HAP-1 (cell line): ENCODE results near the gene BLOC1S5.
A peak's percentile ranks its signal among the peaks of the same experiment; 100 is the strongest.

Experiments used
- DNase-seq, 2 experiments: peaks; one replicate each; pipeline ENCODE4 v3.0.0-alpha.2; 2016 to 2020; ENCODE audit warnings: low spot score in 2 of 2
- H3K27me3 ChIP-seq: fragments of 250-450 bp; sonication (Bioruptor Pico); 2 replicates; pipeline ENCODE4 v1.5.1; 2020; ENCODE audit warnings: low read depth, mild to moderate bottlenecking, moderate library complexity
- H3K36me3 ChIP-seq: fragments of 250-450 bp; sonication (Bioruptor Pico); replicated peaks from 2 replicates; pipeline ENCODE4 v1.5.1; 2020; ENCODE audit warnings: mild to moderate bottlenecking
- H3K4me1 ChIP-seq: fragments of 250-450 bp; sonication (Bioruptor Pico); 2 replicates; pipeline ENCODE4 v1.5.1; 2020; ENCODE audit warnings: mild to moderate bottlenecking
- H3K4me3 ChIP-seq: fragments of 250-450 bp; sonication (Bioruptor Pico); 2 replicates; pipeline ENCODE4 v1.5.1; 2020; ENCODE audit warnings: mild to moderate bottlenecking, moderate library complexity
- H3K9me3 ChIP-seq: fragments of 250-450 bp; sonication (Bioruptor Pico); 2 replicates; pipeline ENCODE4 v1.5.1; 2020; ENCODE audit warnings: mild to moderate bottlenecking, moderate library complexity
- in situ Hi-C: fragments of 300-500 bp; cut with MboI; formaldehyde crosslinking; loops from 3 replicates; pipeline ENCODE4 v1.14.3; 2020; ENCODE audit warnings: low sequenced_read_pairs, inconsistent platforms, mixed read lengths

Gene BLOC1S5, protein sequence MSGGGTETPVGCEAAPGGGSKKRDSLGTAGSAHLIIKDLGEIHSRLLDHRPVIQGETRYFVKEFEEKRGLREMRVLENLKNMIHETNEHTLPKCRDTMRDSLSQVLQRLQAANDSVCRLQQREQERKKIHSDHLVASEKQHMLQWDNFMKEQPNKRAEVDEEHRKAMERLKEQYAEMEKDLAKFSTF

DNA sequence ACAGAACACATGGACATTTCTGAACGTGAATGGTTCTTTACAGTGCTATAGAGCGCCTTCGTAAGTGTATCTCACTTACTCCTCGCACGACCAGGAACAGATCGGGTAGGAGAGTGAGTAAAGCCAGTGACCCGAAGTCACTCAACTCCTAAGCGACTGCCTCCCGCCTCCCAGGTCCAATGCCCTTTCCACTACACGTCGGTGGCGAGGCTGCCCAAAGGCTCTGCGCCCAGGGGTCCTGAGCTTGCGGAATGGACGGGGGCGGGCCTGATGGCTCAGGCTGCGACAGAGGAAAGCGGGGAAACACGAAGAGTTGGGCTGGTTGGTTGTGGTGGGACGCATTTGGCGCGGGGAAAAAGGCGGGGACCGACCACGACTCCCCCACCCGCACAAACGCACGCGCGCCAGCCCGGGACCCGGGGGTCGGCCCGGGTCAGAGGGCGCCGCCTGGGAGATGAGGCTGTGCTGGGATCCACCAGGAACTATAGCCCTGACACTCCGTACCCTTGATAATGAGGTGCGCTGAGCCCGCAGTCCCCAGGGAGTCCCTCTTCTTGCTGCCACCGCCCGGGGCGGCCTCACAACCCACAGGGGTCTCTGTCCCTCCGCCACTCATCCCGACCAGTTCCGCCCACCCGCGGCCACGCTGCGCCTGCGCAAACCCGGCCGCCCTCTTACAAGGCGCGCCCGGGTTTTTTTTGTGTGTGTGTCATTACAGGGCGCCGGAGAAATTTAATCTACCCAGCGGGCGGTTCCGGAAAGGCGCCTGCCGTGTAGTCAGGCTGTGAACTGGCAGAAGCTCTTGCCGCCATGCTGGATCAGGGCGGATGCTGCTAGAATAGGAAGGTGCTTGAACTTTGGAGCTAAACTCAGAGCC lies at the start of gene BLOC1S5:
TSS of gene BLOC1S5 (minus strand) at position 629 of the 877 bp plus-strand sequence. CDS start at position 616, 13 bp downstream.
- Histone ChIP-seq H3K27me3 (no peaks in the 10 kb centered on the region), H3K9me3 (no peaks in the 10 kb centered on the region), H3K4me1 (peaks cover 15% of the 10 kb centered on the region), H3K36me3 (no peaks in the 10 kb centered on the region; the same call in 1 of the 2 replicates), H3K4me3 (peak within 1 kb of the TSS; percentile 80)
- in situ Hi-C loops, result no loop called here
- DNase-seq, result peak; percentile 92 to 97

DNA sequence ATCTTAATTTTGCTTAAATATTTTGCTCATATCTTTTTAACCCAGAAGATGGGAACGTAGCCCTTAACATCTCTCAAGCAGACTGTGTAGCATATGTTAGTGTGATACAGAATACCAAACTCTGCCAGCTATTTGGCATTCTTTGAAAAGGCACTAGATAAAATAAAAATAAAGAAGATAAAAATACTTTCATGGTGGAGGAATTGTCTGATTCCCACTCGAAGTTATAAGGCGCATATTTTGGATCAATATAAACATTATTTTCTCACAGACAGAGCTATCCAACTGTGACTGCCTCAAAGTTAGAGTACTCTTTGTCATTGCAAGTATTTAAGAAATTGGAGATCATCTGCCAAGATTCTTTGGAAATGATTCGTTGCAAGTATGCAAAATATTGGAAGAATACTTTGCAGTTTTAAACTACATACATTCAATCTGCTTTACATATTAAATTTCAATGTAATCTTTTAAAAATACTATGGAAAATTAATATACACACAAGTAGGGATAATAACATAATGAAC lies 49.0 kb upstream of the BLOC1S5 start:
- in situ Hi-C loops, result no loop called here
- H3K27me3 ChIP-seq, result peaks cover 8% of the 10 kb centered on the region; the same call in 1 of the 2 replicates
- no peaks in the 10 kb centered on the region for H3K9me3 ChIP-seq
- no peak overlapping the region for H3K4me3 ChIP-seq
- H3K36me3 ChIP-seq, result no peaks in the 10 kb centered on the region
- DNase-seq, result no peak
- H3K4me1 ChIP-seq, result no peaks in the 10 kb centered on the region

DNA sequence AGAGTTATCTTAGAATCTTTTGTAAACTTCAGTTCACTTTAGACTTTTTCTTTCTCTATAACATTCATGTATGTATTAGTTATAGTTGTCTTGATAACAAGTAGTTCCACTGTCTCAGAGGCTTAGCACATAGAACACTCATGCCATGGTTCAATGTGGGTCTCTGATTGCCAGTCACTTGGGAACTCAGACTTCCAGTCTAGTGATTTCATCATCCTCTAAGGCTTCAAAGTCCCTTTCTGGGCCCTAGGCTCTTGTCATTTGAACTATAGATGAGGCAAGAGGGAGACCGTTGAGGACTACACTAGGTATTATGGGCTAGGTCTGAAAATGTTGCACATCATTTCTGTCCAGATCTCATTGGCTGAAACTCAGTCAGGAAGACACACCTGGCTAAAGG lies 46.5 kb upstream of the BLOC1S5 start:
- DNase-seq, result no peak
- no peaks in the 10 kb centered on the region for H3K36me3 ChIP-seq
- in situ Hi-C loops, result no loop called here
- H3K9me3 ChIP-seq, result no peaks in the 10 kb centered on the region
- H3K4me3 ChIP-seq, result no peak overlapping the region
- peaks cover 12% of the 10 kb centered on the region; the same call in 1 of the 2 replicates for H3K27me3 ChIP-seq
- no peaks in the 10 kb centered on the region for H3K4me1 ChIP-seq

DNA sequence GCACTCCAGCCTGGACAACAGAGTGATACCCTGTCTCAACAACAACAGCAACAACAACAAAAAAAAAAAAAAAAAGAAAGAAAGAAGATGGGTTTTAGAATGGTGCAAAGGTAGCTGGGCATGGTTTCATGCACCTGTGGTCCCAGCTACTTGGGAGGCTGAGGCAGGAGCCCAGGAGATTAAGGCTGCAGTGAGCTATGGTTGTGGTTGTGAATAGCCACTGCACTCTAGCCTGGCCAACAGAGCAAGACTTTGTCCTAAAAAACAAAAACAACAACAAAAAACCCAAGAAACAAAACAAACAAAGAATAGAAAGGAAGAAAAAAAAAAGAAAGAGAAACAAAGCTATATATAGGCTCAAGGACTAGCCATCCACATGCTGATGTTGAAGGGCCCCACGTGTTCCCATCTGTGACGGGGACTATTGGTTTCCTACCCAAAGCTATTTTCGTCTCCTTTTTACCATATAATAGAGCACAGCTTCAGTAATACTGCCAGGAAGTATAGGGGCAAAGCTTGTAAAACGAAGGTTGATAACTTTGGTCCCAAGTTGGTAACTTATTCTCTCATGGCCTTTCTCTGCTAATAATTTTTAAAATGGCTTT lies 46.0 kb upstream of the BLOC1S5 start:
- no peak for DNase-seq
- H3K27me3 ChIP-seq, result peaks cover 12% of the 10 kb centered on the region; the same call in 1 of the 2 replicates
- in situ Hi-C loops, result no loop called here
- H3K36me3 ChIP-seq, result no peaks in the 10 kb centered on the region
- H3K9me3 ChIP-seq, result no peaks in the 10 kb centered on the region
- no peaks in the 10 kb centered on the region for H3K4me1 ChIP-seq
- H3K4me3 ChIP-seq, result no peak overlapping the region

DNA sequence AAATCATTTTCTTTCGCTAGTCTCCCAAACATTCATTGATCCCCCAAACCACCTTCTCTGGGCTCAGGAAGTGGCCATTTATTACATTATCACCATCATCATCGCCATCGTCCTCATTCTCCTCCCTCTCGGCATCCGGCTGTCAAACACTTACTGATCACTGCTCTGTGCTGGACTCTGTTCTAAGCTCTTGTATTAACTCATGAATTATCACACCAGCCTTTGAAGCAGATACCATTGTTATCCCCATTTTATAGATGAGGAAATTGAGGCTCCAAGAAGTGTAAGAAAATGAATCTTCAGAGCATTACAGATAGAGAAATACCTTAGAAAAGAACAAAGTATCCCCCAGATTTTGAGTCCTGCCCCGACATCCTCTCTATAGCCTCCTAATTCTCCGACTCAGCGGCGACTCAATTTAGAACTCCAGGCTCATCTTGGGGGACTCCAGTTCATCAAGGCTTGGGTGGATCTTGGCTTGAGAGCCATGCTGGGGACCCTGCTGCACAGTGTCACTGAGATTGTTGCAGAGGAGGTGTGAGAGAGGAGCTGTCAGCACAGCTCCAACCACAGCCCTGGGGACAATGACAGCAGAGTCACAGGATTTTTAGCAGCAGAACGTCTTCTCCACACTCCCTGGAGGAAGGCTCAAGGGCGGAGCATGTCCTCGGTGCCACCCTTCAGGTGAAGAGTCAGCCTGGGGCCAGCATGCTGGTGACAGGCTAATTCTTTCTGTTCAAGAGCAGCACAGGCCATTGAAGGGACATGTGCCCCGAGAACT lies 44.8 kb upstream of the BLOC1S5 start:
- no peak for DNase-seq
- no peaks in the 10 kb centered on the region for H3K4me1 ChIP-seq
- peaks cover 12% of the 10 kb centered on the region; the same call in 1 of the 2 replicates for H3K27me3 ChIP-seq
- H3K4me3 ChIP-seq, result no peak overlapping the region
- in situ Hi-C loops, result no loop called here
- no peaks in the 10 kb centered on the region for H3K9me3 ChIP-seq
- no peaks in the 10 kb centered on the region for H3K36me3 ChIP-seq

DNA sequence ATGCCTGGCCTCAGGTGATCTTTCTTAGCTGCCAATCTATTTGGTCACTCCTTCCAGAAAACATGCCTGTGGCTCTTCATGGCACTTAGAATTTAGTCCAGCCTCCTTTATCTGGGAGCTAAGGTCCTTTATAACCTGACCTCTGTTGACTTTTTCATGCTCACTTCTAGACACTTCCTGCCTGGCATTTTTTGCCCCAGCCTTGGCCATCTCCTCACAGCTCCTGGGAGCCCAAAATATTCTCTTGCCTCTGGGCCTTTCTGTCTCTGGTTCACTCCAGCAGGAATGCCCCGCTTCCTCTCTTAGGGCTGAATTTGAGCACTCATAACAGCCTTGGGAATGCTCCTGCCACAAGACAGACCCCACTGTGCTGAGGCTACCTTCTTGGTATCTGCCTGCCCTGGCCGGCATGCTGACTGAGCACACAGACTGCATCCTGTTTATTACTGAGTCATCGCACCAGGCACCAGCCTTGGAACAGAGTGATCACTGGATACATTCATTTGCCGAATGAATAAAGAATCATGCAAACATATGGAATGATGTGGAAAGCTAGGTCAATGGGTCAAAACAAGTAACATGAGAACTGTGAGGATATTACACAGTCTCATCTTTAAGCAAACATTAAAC lies 44.0 kb upstream of the BLOC1S5 start:
- Histone ChIP-seq H3K4me1 (no peaks in the 10 kb centered on the region), H3K9me3 (no peaks in the 10 kb centered on the region), H3K27me3 (peaks cover 12% of the 10 kb centered on the region; the same call in 1 of the 2 replicates), H3K4me3 (no peak overlapping the region), H3K36me3 (no peaks in the 10 kb centered on the region)
- no peak for DNase-seq
- in situ Hi-C loops, result no loop called here

DNA sequence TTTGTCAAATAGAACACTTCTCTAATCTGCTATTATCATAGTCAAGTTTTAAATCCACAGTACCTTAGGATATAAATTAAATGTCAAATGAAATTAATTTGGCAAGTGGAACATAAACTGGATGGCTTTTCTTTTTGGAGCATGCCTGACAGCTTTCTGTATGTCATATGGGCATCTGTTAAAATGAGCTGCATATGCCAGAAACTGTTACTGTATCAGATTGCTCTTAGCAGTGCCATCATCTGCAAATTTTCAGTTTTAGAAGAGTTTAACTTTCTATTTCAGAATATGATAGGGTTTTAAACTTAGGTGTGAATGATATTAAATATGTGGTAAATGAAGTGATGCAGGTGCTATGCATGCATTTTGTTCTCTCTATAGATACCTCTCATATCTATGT lies 41.6 kb upstream of the BLOC1S5 start:
- H3K4me1 ChIP-seq, result peaks cover 1% of the 10 kb centered on the region
- in situ Hi-C loops, result no loop called here
- H3K9me3 ChIP-seq, result no peaks in the 10 kb centered on the region
- no peak overlapping the region for H3K4me3 ChIP-seq
- H3K27me3 ChIP-seq, result peaks cover 5% of the 10 kb centered on the region; the same call in 1 of the 2 replicates
- DNase-seq, result no peak
- H3K36me3 ChIP-seq, result no peaks in the 10 kb centered on the region

DNA sequence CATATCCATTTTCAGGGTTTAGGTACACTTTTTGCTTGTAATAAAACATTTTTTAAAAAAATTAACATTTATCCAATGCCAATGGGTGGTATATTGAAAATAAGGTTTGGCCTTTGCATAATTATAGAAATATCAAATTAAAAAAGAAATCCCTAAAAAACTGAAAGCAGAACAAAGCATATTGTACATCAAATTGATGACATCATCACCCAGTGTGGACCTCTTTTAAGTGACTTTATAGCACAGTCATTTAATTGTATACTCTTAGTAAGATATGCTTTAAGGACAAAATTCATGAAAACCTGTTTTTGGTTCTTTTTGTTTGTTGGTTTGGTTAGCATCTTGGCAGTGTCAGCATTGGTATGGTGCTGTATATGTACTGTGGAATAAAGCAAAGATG lies 39.5 kb upstream of the BLOC1S5 start:
- in situ Hi-C loops, result no loop called here
- Histone ChIP-seq H3K27me3 (0 out of 2 replicates have a peak, but pooled peaks cover 4% of the 10 kb centered on the region), H3K4me3 (no peak overlapping the region), H3K36me3 (peaks cover 14% of the 10 kb centered on the region), H3K9me3 (no peaks in the 10 kb centered on the region), H3K4me1 (peaks cover 11% of the 10 kb centered on the region)
- no peak for DNase-seq

DNA sequence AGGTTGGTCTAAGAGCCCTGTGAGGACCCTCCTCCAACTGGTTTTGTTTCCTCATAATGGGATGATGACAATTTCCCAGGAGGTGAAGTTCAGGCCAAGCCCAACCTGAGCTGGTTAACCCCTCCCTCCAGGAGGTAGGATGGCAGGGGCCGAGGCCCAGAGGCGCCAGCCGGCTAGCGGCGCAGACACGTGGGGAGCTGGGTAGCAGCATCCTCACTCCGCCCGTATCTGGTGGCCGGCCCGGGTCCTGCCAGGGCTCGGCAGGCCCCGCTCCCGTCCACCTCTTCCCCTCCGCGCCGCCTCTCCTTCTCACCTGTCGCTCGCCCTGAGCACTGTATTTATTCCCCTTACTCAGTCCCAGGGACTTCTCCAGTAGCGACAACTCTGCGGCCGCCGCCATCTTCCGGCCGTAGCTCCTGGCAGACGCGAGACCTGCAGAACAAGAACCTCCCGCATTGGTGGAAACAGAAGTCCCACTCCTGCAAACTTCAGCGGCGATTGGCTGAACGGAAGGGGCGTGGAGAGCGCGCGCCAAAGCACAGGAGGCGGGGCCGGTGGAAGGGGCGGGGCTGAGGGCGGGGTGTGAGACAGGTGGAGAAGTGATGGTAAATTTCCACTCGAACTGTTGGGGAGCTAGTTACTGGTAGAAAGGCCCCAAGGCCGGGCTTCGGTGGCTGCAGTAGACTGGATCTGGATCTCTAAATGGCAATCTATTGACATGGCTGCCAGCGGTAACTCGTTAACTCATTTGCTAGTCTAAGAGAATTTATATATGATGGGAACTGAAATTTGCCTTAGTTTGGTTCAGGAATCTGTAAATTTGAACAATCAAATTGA lies 38.2 kb upstream of the BLOC1S5 start, which contains the start of gene EEF1E1:
TSS of gene EEF1E1 (minus strand) at position 427 of the 837 bp plus-strand sequence. CDS start at position 400, 27 bp downstream.
- Histone ChIP-seq H3K4me1 (peaks cover 11% of the 10 kb centered on the region), H3K9me3 (no peaks in the 10 kb centered on the region), H3K4me3 (peak within 1 kb of the TSS; percentile 70), H3K36me3 (peaks cover 23% of the 10 kb centered on the region), H3K27me3 (0 out of 2 replicates have a peak, but pooled peaks cover 4% of the 10 kb centered on the region)
- peak; percentile 89 to 97 for DNase-seq
- in situ Hi-C loops, result no loop called here

DNA sequence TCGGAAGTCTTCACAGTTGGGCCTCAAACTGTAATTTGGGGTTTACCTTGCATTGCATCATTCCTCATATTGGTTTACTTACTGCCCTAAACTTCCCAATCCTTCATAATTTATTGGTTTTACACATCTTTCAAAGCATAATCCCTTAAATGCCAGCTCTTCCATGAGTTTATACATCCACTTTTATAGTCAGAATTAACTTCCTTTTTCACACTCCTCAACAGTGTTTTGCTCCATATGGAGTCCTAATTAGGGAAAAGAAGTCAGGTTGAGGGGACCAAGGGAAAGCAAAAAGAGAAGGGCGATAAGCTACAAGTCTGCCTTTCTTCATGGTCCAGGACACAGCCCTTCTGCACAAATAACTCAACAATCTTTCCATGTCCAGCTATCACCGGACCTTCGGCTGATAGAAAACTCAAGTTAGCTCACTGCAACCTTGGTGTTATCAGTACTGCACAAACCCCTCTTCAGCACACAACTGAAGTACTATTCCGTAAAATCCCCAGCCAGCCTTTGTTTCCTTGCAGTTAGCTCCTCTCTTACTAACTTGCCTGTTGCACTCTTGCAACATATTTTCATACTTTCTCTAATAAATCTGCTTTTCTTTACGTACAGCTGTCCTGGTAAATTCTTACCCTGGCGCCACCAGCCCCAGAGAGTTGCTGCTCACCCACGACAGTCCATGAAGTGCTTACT lies 36.1 kb upstream of the BLOC1S5 start:
- H3K36me3 ChIP-seq, result peaks cover 42% of the 10 kb centered on the region
- in situ Hi-C loops, result no loop called here
- no peaks in the 10 kb centered on the region for H3K27me3 ChIP-seq
- H3K4me3 ChIP-seq, result no peak overlapping the region
- no peaks in the 10 kb centered on the region for H3K9me3 ChIP-seq
- H3K4me1 ChIP-seq, result peaks cover 11% of the 10 kb centered on the region
- DNase-seq, result no peak

DNA sequence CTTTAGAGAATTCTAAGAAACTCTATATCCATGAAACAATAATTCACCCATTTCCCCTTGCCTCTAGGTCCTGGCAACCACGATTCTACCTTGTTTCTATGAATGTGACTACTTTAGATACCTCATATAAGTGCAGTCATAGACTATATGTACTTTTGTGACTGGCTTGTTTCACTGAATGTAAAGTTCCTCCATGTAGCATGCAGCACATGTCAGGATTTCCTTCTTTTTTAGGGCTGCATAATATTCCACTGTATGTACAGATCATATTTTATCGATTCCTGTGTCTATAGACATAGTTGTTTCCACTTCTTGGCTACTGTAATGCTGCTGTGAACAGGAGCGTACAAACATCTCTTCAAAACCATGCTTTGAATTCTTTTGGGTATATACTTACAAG lies 26.5 kb upstream of the BLOC1S5 start:
- Histone ChIP-seq H3K9me3 (no peaks in the 10 kb centered on the region), H3K4me1 (no peaks in the 10 kb centered on the region), H3K27me3 (no peaks in the 10 kb centered on the region), H3K36me3 (peaks cover 71% of the 10 kb centered on the region), H3K4me3 (no peak overlapping the region)
- DNase-seq, result no peak
- in situ Hi-C loops, result no loop called here

DNA sequence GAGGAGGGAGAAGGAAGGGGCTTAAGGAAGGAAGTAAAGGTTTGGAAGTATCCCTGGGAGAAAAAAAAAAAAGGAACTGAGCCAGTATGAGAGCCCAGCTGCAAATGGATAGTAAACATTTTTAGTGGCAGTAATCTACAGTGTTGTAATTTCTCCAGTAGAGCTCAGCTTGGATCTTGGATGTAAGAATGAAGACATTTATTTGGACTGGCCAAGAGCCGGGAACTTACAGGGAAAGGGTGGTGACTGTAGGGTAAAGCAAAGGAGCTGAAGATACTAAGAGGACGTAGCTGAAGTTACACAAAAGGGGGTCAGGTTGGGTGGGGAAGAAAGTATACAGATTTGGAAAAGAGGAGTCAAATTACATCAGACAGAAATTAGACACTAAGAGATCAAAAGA lies 24.7 kb upstream of the BLOC1S5 start:
- DNase-seq, result no peak

More for the DNA sequence above, 24.7 kb upstream of the BLOC1S5 start:
- H3K4me3 ChIP-seq, result no peak overlapping the region
- H3K4me1 ChIP-seq, result peaks cover 6% of the 10 kb centered on the region
- in situ Hi-C loops, result no loop called here
- H3K9me3 ChIP-seq, result no peaks in the 10 kb centered on the region
- H3K27me3 ChIP-seq, result no peaks in the 10 kb centered on the region
- H3K36me3 ChIP-seq, result peaks cover 71% of the 10 kb centered on the region
